ENCODE results near the gene MFAP3.

Gene MFAP3

GRCh38 chr5:154047324-154047723 is 8.6 kb downstream of the MFAP3 start:
- no peak for DNase-seq
- Histone ChIP-seq H3K27ac (ENCODE audit: insufficient read depth in 1 of 2, low read depth in 1 of 2, low read length in 2 of 2, poor library complexity in 1 of 2, severe bottlenecking in 2 of 2) (no peak overlapping the region), H3K4me1 (ENCODE audit: control extremely low read depth in 1 of 4, control insufficient read depth in 4 of 4, insufficient read depth in 4 of 4, low read length in 3 of 4) (peaks cover 0 to 6% (median 4%) of the 10 kb centered on the region in 4 experiments), H3K27me3 (replicated peaks in 2 of 5; ENCODE audit: control insufficient read depth in 4 of 5, insufficient read depth in 5 of 5, low read length in 4 of 5) (no peaks in the 10 kb centered on the region), H3K9me3 (ENCODE audit: control extremely low read depth in 1 of 5, control insufficient read depth in 4 of 5, insufficient read depth in 2 of 5, low read depth in 1 of 5, low read length in 4 of 5) (no peaks in the 10 kb centered on the region), H3K36me3 (ENCODE audit: control insufficient read depth in 4 of 4, insufficient read depth in 4 of 4, low read length in 3 of 4) (peaks cover 6 to 19% (median 15%) of the 10 kb centered on the region in 4 experiments), H3K4me3 (ENCODE audit: control insufficient read depth in 1 of 7, extremely low read depth in 1 of 7, insufficient read depth in 4 of 7, low read depth in 2 of 7, low read length in 6 of 7) (no peak overlapping the region)
- POLR2A ChIA-PET = no interaction called here
- 95% methylated on average over 2 of the region's 3 CpGs for whole genome bisulfite sequencing (ENCODE audit: insufficient coverage)
- CTCF ChIA-PET = interaction anchor here (1.2 to 1.4 kb wide), 3 partner anchors 11 to 25 kb away, joined by 3 to 4 read pairs (median 4); no protein-coding TSS in a partner anchor

DNA sequence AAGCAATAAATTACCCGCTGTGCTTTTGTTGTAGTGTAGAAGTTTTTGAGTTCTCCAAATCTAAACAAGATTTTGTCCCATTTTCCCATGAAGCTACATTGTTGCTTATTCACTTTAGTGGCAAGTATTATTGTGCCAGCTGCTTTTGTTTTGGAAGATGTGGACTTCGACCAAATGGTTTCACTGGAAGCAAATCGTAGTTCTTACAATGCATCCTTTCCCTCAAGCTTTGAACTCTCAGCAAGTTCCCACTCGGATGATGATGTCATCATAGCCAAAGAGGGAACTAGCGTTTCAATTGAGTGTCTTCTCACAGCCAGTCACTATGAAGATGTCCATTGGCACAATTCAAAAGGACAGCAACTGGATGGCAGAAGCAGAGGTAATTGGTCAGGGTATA is 10.9 kb downstream of the MFAP3 start:
- Histone ChIP-seq H3K27ac (ENCODE audit: insufficient read depth in 1 of 2, low read depth in 1 of 2, low read length in 2 of 2, poor library complexity in 1 of 2, severe bottlenecking in 2 of 2) (no peak overlapping the region), H3K4me3 (ENCODE audit: control insufficient read depth in 1 of 7, extremely low read depth in 1 of 7, insufficient read depth in 4 of 7, low read depth in 2 of 7, low read length in 6 of 7) (no peak overlapping the region), H3K36me3 (ENCODE audit: control insufficient read depth in 4 of 4, insufficient read depth in 4 of 4, low read length in 3 of 4) (peaks cover 12 to 33% (median 23%) of the 10 kb centered on the region in 4 experiments), H3K4me1 (ENCODE audit: control extremely low read depth in 1 of 4, control insufficient read depth in 4 of 4, insufficient read depth in 4 of 4, low read length in 3 of 4) (no peaks in the 10 kb centered on the region), H3K27me3 (replicated peaks in 2 of 5; ENCODE audit: control insufficient read depth in 4 of 5, insufficient read depth in 5 of 5, low read length in 4 of 5) (no peaks in the 10 kb centered on the region), H3K9me3 (ENCODE audit: control extremely low read depth in 1 of 5, control insufficient read depth in 4 of 5, insufficient read depth in 2 of 5, low read depth in 1 of 5, low read length in 4 of 5) (no peaks in the 10 kb centered on the region)
- DNase-seq = no peak
- CTCF ChIA-PET = interaction anchor here (0.8 to 1.4 kb wide), 2 partner anchors 15 to 140 kb away, joined by 3 read pairs; no protein-coding TSS in a partner anchor
- POLR2A ChIA-PET = no interaction called here
- 97% methylated on average over 4 of the region's 5 CpGs for WGBS (ENCODE audit: insufficient coverage)

- POLR2A ChIA-PET = no interaction called here
- H3K36me3 ChIP-seq (ENCODE audit: control insufficient read depth in 4 of 4, insufficient read depth in 4 of 4, low read length in 3 of 4) = peaks cover 9 to 28% (median 25%) of the 10 kb centered on the region in 4 experiments
- no peaks in the 10 kb centered on the region for H3K4me1 ChIP-seq (ENCODE audit: control extremely low read depth in 1 of 4, control insufficient read depth in 4 of 4, insufficient read depth in 4 of 4, low read length in 3 of 4)
- no peaks in the 10 kb centered on the region for H3K9me3 ChIP-seq (ENCODE audit: control extremely low read depth in 1 of 5, control insufficient read depth in 4 of 5, insufficient read depth in 2 of 5, low read depth in 1 of 5, low read length in 4 of 5)
- H3K4me3 ChIP-seq (ENCODE audit: control insufficient read depth in 1 of 7, extremely low read depth in 1 of 7, insufficient read depth in 4 of 7, low read depth in 2 of 7, low read length in 6 of 7) = no peak overlapping the region
- CTCF ChIA-PET = interaction anchor here (1.2 to 1.3 kb wide), 2 partner anchors 14 to 19 kb away, joined by 3 to 4 read pairs; no protein-coding TSS in a partner anchor
- 100% methylated on average over 4 of the region's 4 CpGs for WGBS (ENCODE audit: insufficient coverage)
- H3K27ac ChIP-seq (ENCODE audit: insufficient read depth in 1 of 2, low read depth in 1 of 2, low read length in 2 of 2, poor library complexity in 1 of 2, severe bottlenecking in 2 of 2) = no peak overlapping the region
- no peak for DNase-seq
- H3K27me3 ChIP-seq (replicated peaks in 2 of 5; ENCODE audit: control insufficient read depth in 4 of 5, insufficient read depth in 5 of 5, low read length in 4 of 5) = no peaks in the 10 kb centered on the region
Observed at GRCh38 chr5:154053468-154053867, 14.7 kb downstream of the MFAP3 start.

DNA sequence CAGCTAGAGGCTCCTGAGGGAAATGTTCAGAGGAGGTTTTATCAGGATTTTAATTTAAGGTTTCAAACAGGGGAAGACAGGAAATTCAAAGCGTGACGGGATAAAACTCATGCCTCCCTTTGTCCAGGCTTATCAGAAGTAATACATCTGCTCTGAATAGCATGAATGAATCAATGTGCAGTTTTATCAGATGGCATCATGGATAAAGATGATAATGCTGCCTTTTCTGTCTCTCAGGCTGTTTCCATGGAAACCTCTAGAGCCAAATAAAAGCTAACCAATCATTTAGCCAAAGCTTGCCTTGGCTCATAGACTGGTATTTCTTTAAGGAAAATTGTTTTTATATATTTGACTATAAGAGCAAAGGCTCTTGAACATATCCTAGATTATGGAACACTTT is 16.4 kb downstream of the MFAP3 start:
- Histone ChIP-seq H3K9me3 (ENCODE audit: control extremely low read depth in 1 of 5, control insufficient read depth in 4 of 5, insufficient read depth in 2 of 5, low read depth in 1 of 5, low read length in 4 of 5) (no peaks in the 10 kb centered on the region), H3K4me1 (ENCODE audit: control extremely low read depth in 1 of 4, control insufficient read depth in 4 of 4, insufficient read depth in 4 of 4, low read length in 3 of 4) (no peaks in the 10 kb centered on the region), H3K4me3 (ENCODE audit: control insufficient read depth in 1 of 7, extremely low read depth in 1 of 7, insufficient read depth in 4 of 7, low read depth in 2 of 7, low read length in 6 of 7) (no peak overlapping the region), H3K36me3 (ENCODE audit: control insufficient read depth in 4 of 4, insufficient read depth in 4 of 4, low read length in 3 of 4) (peaks cover 9 to 24% (median 18%) of the 10 kb centered on the region in 4 experiments), H3K27ac (ENCODE audit: insufficient read depth in 1 of 2, low read depth in 1 of 2, low read length in 2 of 2, poor library complexity in 1 of 2, severe bottlenecking in 2 of 2) (no peak overlapping the region), H3K27me3 (replicated peaks in 2 of 5; ENCODE audit: control insufficient read depth in 4 of 5, insufficient read depth in 5 of 5, low read length in 4 of 5) (no peaks in the 10 kb centered on the region)
- no peak for DNase-seq
- ChIA-PET POLR2A (no interaction called here), CTCF (interaction anchor here (0.7 to 1.6 kb wide), 5 partner anchors 13 to 367 kb away, joined by 3 to 4 read pairs (median 3); no protein-coding TSS in a partner anchor)
- WGBS (ENCODE audit: insufficient coverage) = 76% methylated on average over 2 of the region's 2 CpGs

DNA sequence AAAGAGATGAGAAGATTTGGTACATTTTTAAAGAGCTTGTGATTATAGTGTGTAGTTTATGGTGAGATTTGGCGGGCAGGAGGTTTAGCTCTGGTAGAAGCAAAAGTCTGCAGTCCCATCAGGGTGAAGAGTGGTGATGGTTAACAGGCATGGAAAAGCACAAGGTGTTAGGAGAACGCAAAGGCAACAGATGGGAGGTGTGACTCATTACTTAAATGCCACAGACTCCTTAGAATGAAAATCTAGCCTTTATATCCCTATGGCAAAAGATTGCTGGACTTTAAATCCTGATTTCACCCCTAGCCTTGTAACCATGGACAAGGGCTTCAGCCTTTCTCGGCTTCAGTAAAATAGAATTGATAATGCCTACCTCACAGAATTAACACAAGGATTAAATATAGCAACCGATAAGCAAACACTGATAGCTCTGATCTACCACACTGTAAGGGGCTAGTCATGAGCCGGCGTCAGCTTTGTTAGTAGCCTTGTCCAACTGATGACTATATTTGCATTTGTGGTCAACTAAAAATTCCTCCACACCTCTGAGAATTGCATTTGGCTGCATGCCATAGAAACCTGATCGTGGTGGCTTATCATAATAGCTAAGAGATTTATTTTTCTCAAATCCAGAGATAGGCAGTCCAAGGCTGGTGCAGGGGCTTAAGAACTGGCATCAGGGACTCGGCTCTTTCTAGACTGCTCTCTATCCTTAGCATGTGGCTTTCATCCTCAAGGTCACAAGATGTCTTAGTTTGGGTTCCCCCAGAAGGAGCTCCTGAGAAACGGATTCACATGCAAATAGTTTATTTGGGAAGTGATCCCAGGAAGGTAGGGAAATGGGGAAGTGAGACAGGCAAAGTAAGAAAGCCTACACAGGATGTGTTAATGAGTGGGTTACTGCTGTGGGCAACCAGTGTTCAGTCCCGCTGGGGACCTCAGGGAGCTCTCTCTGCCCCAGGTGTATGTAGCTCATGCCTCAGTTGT is 19.6 kb downstream of the MFAP3 start:
- Histone ChIP-seq H3K27ac (ENCODE audit: insufficient read depth in 1 of 2, low read depth in 1 of 2, low read length in 2 of 2, poor library complexity in 1 of 2, severe bottlenecking in 2 of 2) (no peak overlapping the region), H3K4me1 (ENCODE audit: control extremely low read depth in 1 of 4, control insufficient read depth in 4 of 4, insufficient read depth in 4 of 4, low read length in 3 of 4) (no peaks in the 10 kb centered on the region), H3K36me3 (ENCODE audit: control insufficient read depth in 4 of 4, insufficient read depth in 4 of 4, low read length in 3 of 4) (peaks cover under 1 to 14% (median 7%) of the 10 kb centered on the region in 4 experiments), H3K27me3 (replicated peaks in 2 of 5; ENCODE audit: control insufficient read depth in 4 of 5, insufficient read depth in 5 of 5, low read length in 4 of 5) (no peaks in the 10 kb centered on the region), H3K4me3 (ENCODE audit: control insufficient read depth in 1 of 7, extremely low read depth in 1 of 7, insufficient read depth in 4 of 7, low read depth in 2 of 7, low read length in 6 of 7) (no peak overlapping the region), H3K9me3 (ENCODE audit: control extremely low read depth in 1 of 5, control insufficient read depth in 4 of 5, insufficient read depth in 2 of 5, low read depth in 1 of 5, low read length in 4 of 5) (no peaks in the 10 kb centered on the region)
- ChIA-PET POLR2A (no interaction called here), CTCF (interaction anchor here (1.0 to 2.5 kb wide), 7 partner anchors 11 to 203 kb away, joined by 3 to 14 read pairs (median 4); no protein-coding TSS in a partner anchor)
- no peak for DNase-seq
- WGBS (ENCODE audit: insufficient coverage) = 90% methylated on average over 9 of the region's 10 CpGs

GRCh38 chr5:154059039-154059430 is 20.3 kb downstream of the MFAP3 start:
- no peak overlapping the region for H3K27ac ChIP-seq (ENCODE audit: insufficient read depth in 1 of 2, low read depth in 1 of 2, low read length in 2 of 2, poor library complexity in 1 of 2, severe bottlenecking in 2 of 2)
- POLR2A ChIA-PET = no interaction called here

GRCh38 chr5:154059583-154059982 is 20.8 kb downstream of the MFAP3 start:
- CTCF ChIA-PET = interaction anchor here (1.1 to 2.5 kb wide), 7 partner anchors 9 to 202 kb away, joined by 3 to 14 read pairs (median 4); no protein-coding TSS in a partner anchor
- H3K27me3 ChIP-seq (replicated peaks in 2 of 5; ENCODE audit: control insufficient read depth in 4 of 5, insufficient read depth in 5 of 5, low read length in 4 of 5) = no peaks in the 10 kb centered on the region

More at GRCh38 chr5:154059039-154059430, 20.3 kb downstream of the MFAP3 start:
- DNase-seq = no peak
- no peaks in the 10 kb centered on the region for H3K4me1 ChIP-seq (ENCODE audit: control extremely low read depth in 1 of 4, control insufficient read depth in 4 of 4, insufficient read depth in 4 of 4, low read length in 3 of 4)
- H3K9me3 ChIP-seq (ENCODE audit: control extremely low read depth in 1 of 5, control insufficient read depth in 4 of 5, insufficient read depth in 2 of 5, low read depth in 1 of 5, low read length in 4 of 5) = no peaks in the 10 kb centered on the region
- WGBS (ENCODE audit: insufficient coverage) = 94% methylated on average over 6 of the region's 6 CpGs
- H3K4me3 ChIP-seq (ENCODE audit: control insufficient read depth in 1 of 7, extremely low read depth in 1 of 7, insufficient read depth in 4 of 7, low read depth in 2 of 7, low read length in 6 of 7) = no peak overlapping the region
- H3K27me3 ChIP-seq (replicated peaks in 2 of 5; ENCODE audit: control insufficient read depth in 4 of 5, insufficient read depth in 5 of 5, low read length in 4 of 5) = no peaks in the 10 kb centered on the region
- CTCF ChIA-PET = interaction anchor here (1.3 to 2.5 kb wide), 6 partner anchors 10 to 202 kb away, joined by 3 to 14 read pairs (median 4); no protein-coding TSS in a partner anchor
- H3K36me3 ChIP-seq (ENCODE audit: control insufficient read depth in 4 of 4, insufficient read depth in 4 of 4, low read length in 3 of 4) = peaks cover 0 to 8% (median 4%) of the 10 kb centered on the region in 4 experiments

More at GRCh38 chr5:154059583-154059982, 20.8 kb downstream of the MFAP3 start:
- no peaks in the 10 kb centered on the region for H3K4me1 ChIP-seq (ENCODE audit: control extremely low read depth in 1 of 4, control insufficient read depth in 4 of 4, insufficient read depth in 4 of 4, low read length in 3 of 4)
- no peaks in the 10 kb centered on the region for H3K9me3 ChIP-seq (ENCODE audit: control extremely low read depth in 1 of 5, control insufficient read depth in 4 of 5, insufficient read depth in 2 of 5, low read depth in 1 of 5, low read length in 4 of 5)
- 92% methylated on average over 2 of the region's 4 CpGs for WGBS (ENCODE audit: insufficient coverage)
- H3K27ac ChIP-seq (ENCODE audit: insufficient read depth in 1 of 2, low read depth in 1 of 2, low read length in 2 of 2, poor library complexity in 1 of 2, severe bottlenecking in 2 of 2) = no peak overlapping the region
- POLR2A ChIA-PET = no interaction called here
- no peak overlapping the region for H3K4me3 ChIP-seq (ENCODE audit: control insufficient read depth in 1 of 7, extremely low read depth in 1 of 7, insufficient read depth in 4 of 7, low read depth in 2 of 7, low read length in 6 of 7)
- H3K36me3 ChIP-seq (ENCODE audit: control insufficient read depth in 4 of 4, insufficient read depth in 4 of 4, low read length in 3 of 4) = peaks cover 0 to 5% (median 3%) of the 10 kb centered on the region in 4 experiments
- no peak for DNase-seq

Measured in common myeloid progenitor, CD34-positive (primary cell).